ENCODE results near the gene ERBB2.

- TF ChIP-seq CTCF (conservative IDR thresholded peaks at IDR 0.05; ENCODE audit: low read depth in 2 of 2) (no peak), EZH2 (IDR thresholded peaks at IDR 0.05; ENCODE audit: low read depth, unreplicated experiment) (no peak), JUNB (IDR thresholded peaks at IDR 0.05; ENCODE audit: unreplicated experiment) (no peak), REST (IDR thresholded peaks at IDR 0.05; ENCODE audit: unreplicated experiment) (no peak)
Measured at GRCh38 chr17:39666231-39666600, 33.6 kb upstream of the ERBB2 start.

Measured in GM23338 (cell line).